ENCODE data around the gene USP25. TPM values are rescaled to one million over a fixed set of nuclear protein-coding genes. Genes with fewer than 3 reads are reported as not detected.

Gene USP25
- total RNA-seq, 1 donor from 2014 or later = 53.6 TPM

- no peak for DNase-seq (ENCODE audit: low read depth)
Measured at GRCh38 chr21:15763359-15763758, 33.6 kb downstream of the USP25 start.

- DNase-seq (ENCODE audit: low read depth) = no peak
Measured at GRCh38 chr21:15764878-15765277, 35.1 kb downstream of the USP25 start.

- no peak for DNase-seq (ENCODE audit: low read depth)
Measured at GRCh38 chr21:15766952-15767603, 37.3 kb downstream of the USP25 start.

- no peak for DNase-seq (ENCODE audit: low read depth)
Measured at GRCh38 chr21:15768045-15768601, 38.3 kb downstream of the USP25 start.

GRCh38 chr21:15768853-15769252, 39.1 kb downstream of the USP25 start:
- DNase-seq (ENCODE audit: low read depth) = no peak

GRCh38 chr21:15771311-15771710, 41.5 kb downstream of the USP25 start:
- no peak for DNase-seq (ENCODE audit: low read depth)

GRCh38 chr21:15772654-15773053, 42.9 kb downstream of the USP25 start:
- DNase-seq (ENCODE audit: low read depth) = no peak

- DNase-seq (ENCODE audit: low read depth) = no peak
Measured at GRCh38 chr21:15774590-15774989, 44.8 kb downstream of the USP25 start.

GRCh38 chr21:15775291-15775690, 45.5 kb downstream of the USP25 start:
- DNase-seq (ENCODE audit: low read depth) = no peak

- DNase-seq (ENCODE audit: low read depth) = peak; percentile 51
Measured at GRCh38 chr21:15775981-15776380, 46.2 kb downstream of the USP25 start.

GRCh38 chr21:15776818-15777217, 47.0 kb downstream of the USP25 start:
- DNase-seq (ENCODE audit: low read depth) = no peak

- no peak for DNase-seq (ENCODE audit: low read depth)
Measured at GRCh38 chr21:15781986-15782385, 52.2 kb downstream of the USP25 start.

- no peak for DNase-seq (ENCODE audit: low read depth)
Measured at GRCh38 chr21:15788847-15789523, 59.2 kb downstream of the USP25 start.

GRCh38 chr21:15793109-15793508, 63.3 kb downstream of the USP25 start:
- no peak for DNase-seq (ENCODE audit: low read depth)

GRCh38 chr21:15793550-15794235, 63.9 kb downstream of the USP25 start:
- DNase-seq (ENCODE audit: low read depth) = no peak

- DNase-seq (ENCODE audit: low read depth) = no peak
Measured at GRCh38 chr21:15794277-15794912, 64.6 kb downstream of the USP25 start.

- DNase-seq (ENCODE audit: low read depth) = no peak
Measured at GRCh38 chr21:15795533-15795932, 65.8 kb downstream of the USP25 start.

GRCh38 chr21:15797577-15798363, 68.0 kb downstream of the USP25 start:
- DNase-seq (ENCODE audit: low read depth) = no peak

- no peak for DNase-seq (ENCODE audit: low read depth)
Measured at GRCh38 chr21:15801352-15801863, 71.6 kb downstream of the USP25 start.

GRCh38 chr21:15804247-15805005, 74.6 kb downstream of the USP25 start:
- peak; percentile 22 for DNase-seq (ENCODE audit: low read depth)

All from myocyte (in vitro differentiated cells).